WTC11 (cell line): Measurements from ENCODE around the gene TLCD3B. TPM values are rescaled to one million over a fixed set of nuclear protein-coding genes. Genes with fewer than 3 reads are reported as not detected.

Source experiments
- ATF1 ChIP-seq: sonication (generic); formaldehyde crosslinking; IDR thresholded peaks from 2 replicates; pipeline ENCODE4 v1.8.1; 2023; ENCODE audit warnings: mild to moderate bottlenecking, moderate library complexity, missing genetic modification reagents
- ATF3 ChIP-seq: sonication (generic); formaldehyde crosslinking; conservative IDR thresholded peaks from 2 replicates; pipeline ENCODE4 v1.8.1; 2022; ENCODE audit warnings: mild to moderate bottlenecking, missing genetic modification reagents
- CBFB ChIP-seq: sonication (generic); formaldehyde crosslinking; IDR thresholded peaks from 2 replicates; pipeline ENCODE4 v1.8.1; 2022; ENCODE audit warnings: mild to moderate bottlenecking, low read depth, missing genetic modification reagents
- CDX4 ChIP-seq: fragments of 250-450 bp; sonication (Bioruptor Pico); IDR thresholded peaks from 2 replicates; pipeline ENCODE4 v1.9.0; 2021; ENCODE audit warnings: moderate library complexity, mild to moderate bottlenecking, inconsistent platforms, borderline replicate concordance
- CREB1 ChIP-seq: sonication (generic); formaldehyde crosslinking; IDR thresholded peaks from 2 replicates; pipeline ENCODE4 v1.8.0; 2023; ENCODE audit warnings: mild to moderate bottlenecking, missing genetic modification reagents
- E2F4 ChIP-seq: sonication (generic); formaldehyde crosslinking; IDR thresholded peaks from 2 replicates; pipeline ENCODE4 v1.8.1; 2022; ENCODE audit warnings: low read depth, mild to moderate bottlenecking, moderate library complexity, missing genetic modification reagents, borderline replicate concordance
- ERG ChIP-seq: fragments of 250-450 bp; sonication (Bioruptor Pico); IDR thresholded peaks from 2 replicates; pipeline ENCODE4 v1.8.0; 2021; ENCODE audit warnings: mild to moderate bottlenecking
- GABPB1 ChIP-seq: sonication (generic); formaldehyde crosslinking; IDR thresholded peaks from 2 replicates; pipeline ENCODE4 v1.8.1; 2023; ENCODE audit warnings: mild to moderate bottlenecking, missing genetic modification reagents
- GTF2I ChIP-seq: fragments of 250-450 bp; sonication (Bioruptor Pico); conservative IDR thresholded peaks from 2 replicates; pipeline ENCODE4 v1.4.0; 2021; ENCODE audit warnings: mild to moderate bottlenecking
- HMGXB4 ChIP-seq: sonication (generic); formaldehyde crosslinking; IDR thresholded peaks from 2 replicates; pipeline ENCODE4 v1.8.1; 2023; ENCODE audit warnings: mild to moderate bottlenecking, moderate library complexity, missing genetic modification reagents
- MAX ChIP-seq: sonication (generic); formaldehyde crosslinking; IDR thresholded peaks from 2 replicates; pipeline ENCODE4 v1.8.0; 2022; ENCODE audit warnings: mild to moderate bottlenecking, missing genetic modification reagents
- NR1H2 ChIP-seq: sonication (generic); formaldehyde crosslinking; IDR thresholded peaks from 2 replicates; pipeline ENCODE4 v1.9.0; 2021; ENCODE audit warnings: mild to moderate bottlenecking, moderate library complexity, missing genetic modification reagents
- NR2C2 ChIP-seq: sonication (generic); formaldehyde crosslinking; IDR thresholded peaks from 2 replicates; pipeline ENCODE4 v1.8.0; 2022; ENCODE audit warnings: mild to moderate bottlenecking, missing genetic modification reagents
- OVOL2 ChIP-seq: fragments of 250-450 bp; sonication (Bioruptor Pico); IDR thresholded peaks from 2 replicates; pipeline ENCODE4 v1.9.0; 2021; ENCODE audit warnings: mild to moderate bottlenecking, borderline replicate concordance
- RELA ChIP-seq: sonication (generic); formaldehyde crosslinking; IDR thresholded peaks from 2 replicates; pipeline ENCODE4 v1.8.1; 2022; ENCODE audit warnings: missing genetic modification reagents, mild to moderate bottlenecking, borderline replicate concordance
- TP53 ChIP-seq: sonication (generic); formaldehyde crosslinking; IDR thresholded peaks from 2 replicates; pipeline ENCODE4 v1.8.1; 2023; ENCODE audit warnings: mild to moderate bottlenecking, missing genetic modification reagents
- ZNF232 ChIP-seq: sonication (generic); formaldehyde crosslinking; IDR thresholded peaks from 2 replicates; pipeline ENCODE4 v1.8.0; 2022; ENCODE audit warnings: mild to moderate bottlenecking, missing genetic modification reagents
- ZNF317 ChIP-seq: sonication (generic); formaldehyde crosslinking; IDR thresholded peaks from 2 replicates; pipeline ENCODE4 v1.8.1; 2023; ENCODE audit warnings: low read depth, mild to moderate bottlenecking, moderate library complexity, missing genetic modification reagents, borderline replicate concordance
- ZNF532 ChIP-seq: fragments of 250-450 bp; sonication (Bioruptor Pico); IDR thresholded peaks from 2 replicates; pipeline ENCODE4 v1.9.0; 2021; ENCODE audit warnings: mild to moderate bottlenecking, borderline replicate concordance
- ZNF671 ChIP-seq: fragments of 250-450 bp; sonication (Bioruptor Pico); IDR thresholded peaks from 2 replicates; pipeline ENCODE4 v1.8.0; 2021; ENCODE audit warnings: mild to moderate bottlenecking
- total RNA-seq: library from RNA; stranded (reverse); gene quantifications from 3 replicates; pipeline ENCODE4 v1.2.3, GENCODE V29; 2021
- TF ChIP-seq, protein P1 (sequence below): sonication (generic); formaldehyde crosslinking; IDR thresholded peaks from 2 replicates; pipeline ENCODE4 v1.8.1; 2023; ENCODE audit warnings: mild to moderate bottlenecking, missing genetic modification reagents
- TF ChIP-seq, protein P2 (sequence below): sonication (generic); formaldehyde crosslinking; IDR thresholded peaks from 2 replicates; pipeline ENCODE4 v1.8.1; 2022; ENCODE audit warnings: mild to moderate bottlenecking, missing genetic modification reagents, moderate library complexity, borderline replicate concordance
- TF ChIP-seq, protein P3 (sequence below): sonication (generic); formaldehyde crosslinking; IDR thresholded peaks from 2 replicates; pipeline ENCODE4 v1.8.0; 2023; ENCODE audit warnings: missing genetic modification reagents

Gene TLCD3B
- total RNA-seq, 1 experiment from 2014 or later, result 28.1 TPM

DNA sequence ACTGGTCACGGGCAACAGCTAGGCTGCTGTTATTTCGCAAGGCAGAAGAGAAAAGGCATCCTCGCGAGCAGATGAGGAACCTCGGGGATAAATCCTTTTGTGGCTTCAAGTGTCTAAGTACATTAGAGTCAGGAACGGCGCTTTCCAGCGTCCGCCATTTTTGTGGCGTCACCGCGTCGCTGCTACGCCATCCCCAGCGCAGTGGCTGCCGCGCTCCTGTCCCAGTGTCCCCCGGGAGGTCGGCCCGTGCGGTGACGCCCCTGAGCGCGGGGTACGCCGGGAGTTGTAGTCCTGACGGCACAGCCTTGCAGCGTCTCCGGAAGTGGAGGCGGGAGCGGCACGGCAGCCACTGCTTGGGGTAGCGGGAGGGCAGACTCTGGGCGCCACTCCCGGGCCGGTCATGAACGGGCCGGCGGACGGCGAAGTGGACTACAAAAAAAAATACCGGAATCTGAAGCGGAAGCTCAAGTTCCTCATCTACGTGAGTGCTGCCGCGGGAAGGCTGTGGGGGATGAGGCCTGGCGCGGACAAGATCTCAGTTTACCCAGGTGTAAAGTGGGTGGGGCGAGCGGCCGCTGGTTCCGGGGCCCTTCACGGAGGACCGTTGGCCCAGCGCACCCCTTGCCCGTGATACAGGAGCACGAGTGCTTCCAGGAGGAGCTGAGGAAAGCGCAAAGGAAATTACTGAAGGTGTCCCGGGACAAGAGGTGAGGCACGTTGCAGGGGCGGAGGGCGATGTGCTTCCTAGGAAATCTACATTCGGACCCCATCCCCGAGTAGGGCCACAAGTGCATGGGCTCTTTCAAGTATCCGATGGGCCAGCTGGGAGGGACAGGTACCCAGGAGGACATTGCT is 34.9 kb downstream of the TLCD3B start, which contains the start of gene INO80E (continued):
- TF ChIP-seq ERG (CRISPR knock-in tag), result no peak
- TF ChIP-seq CDX4, result no peak
- TF ChIP-seq MAX, result peak; percentile 11; the same call in 1 of the 2 replicates
- TF ChIP-seq, protein P1, sequence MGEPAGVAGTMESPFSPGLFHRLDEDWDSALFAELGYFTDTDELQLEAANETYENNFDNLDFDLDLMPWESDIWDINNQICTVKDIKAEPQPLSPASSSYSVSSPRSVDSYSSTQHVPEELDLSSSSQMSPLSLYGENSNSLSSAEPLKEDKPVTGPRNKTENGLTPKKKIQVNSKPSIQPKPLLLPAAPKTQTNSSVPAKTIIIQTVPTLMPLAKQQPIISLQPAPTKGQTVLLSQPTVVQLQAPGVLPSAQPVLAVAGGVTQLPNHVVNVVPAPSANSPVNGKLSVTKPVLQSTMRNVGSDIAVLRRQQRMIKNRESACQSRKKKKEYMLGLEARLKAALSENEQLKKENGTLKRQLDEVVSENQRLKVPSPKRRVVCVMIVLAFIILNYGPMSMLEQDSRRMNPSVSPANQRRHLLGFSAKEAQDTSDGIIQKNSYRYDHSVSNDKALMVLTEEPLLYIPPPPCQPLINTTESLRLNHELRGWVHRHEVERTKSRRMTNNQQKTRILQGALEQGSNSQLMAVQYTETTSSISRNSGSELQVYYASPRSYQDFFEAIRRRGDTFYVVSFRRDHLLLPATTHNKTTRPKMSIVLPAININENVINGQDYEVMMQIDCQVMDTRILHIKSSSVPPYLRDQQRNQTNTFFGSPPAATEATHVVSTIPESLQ, result no peak
- TF ChIP-seq ATF1 (CRISPR knock-in tag), result no peak; the same call in 1 of the 2 replicates
- TF ChIP-seq ZNF532 (CRISPR knock-in tag), result no peak
- TF ChIP-seq E2F4 (CRISPR knock-in tag), result no peak
- no peak for TF ChIP-seq CBFB (CRISPR knock-in tag)
- TF ChIP-seq ATF3 (CRISPR knock-in tag), result no peak
- no peak for TF ChIP-seq RELA
- no peak for TF ChIP-seq ZNF317 (CRISPR knock-in tag)
- peak; percentile 87; the same call in 1 of the 2 replicates for TF ChIP-seq GTF2I
- no peak for TF ChIP-seq TP53
- TF ChIP-seq, protein P2, sequence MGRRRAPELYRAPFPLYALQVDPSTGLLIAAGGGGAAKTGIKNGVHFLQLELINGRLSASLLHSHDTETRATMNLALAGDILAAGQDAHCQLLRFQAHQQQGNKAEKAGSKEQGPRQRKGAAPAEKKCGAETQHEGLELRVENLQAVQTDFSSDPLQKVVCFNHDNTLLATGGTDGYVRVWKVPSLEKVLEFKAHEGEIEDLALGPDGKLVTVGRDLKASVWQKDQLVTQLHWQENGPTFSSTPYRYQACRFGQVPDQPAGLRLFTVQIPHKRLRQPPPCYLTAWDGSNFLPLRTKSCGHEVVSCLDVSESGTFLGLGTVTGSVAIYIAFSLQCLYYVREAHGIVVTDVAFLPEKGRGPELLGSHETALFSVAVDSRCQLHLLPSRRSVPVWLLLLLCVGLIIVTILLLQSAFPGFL (CRISPR knock-in tag), result 0 out of 2 replicates have a peak, but pooled peaks have one; percentile 38
- peak; percentile 56; the same call in 1 of the 2 replicates for TF ChIP-seq HMGXB4 (CRISPR knock-in tag)
- TF ChIP-seq NR1H2, result no peak
- TF ChIP-seq, protein P3, sequence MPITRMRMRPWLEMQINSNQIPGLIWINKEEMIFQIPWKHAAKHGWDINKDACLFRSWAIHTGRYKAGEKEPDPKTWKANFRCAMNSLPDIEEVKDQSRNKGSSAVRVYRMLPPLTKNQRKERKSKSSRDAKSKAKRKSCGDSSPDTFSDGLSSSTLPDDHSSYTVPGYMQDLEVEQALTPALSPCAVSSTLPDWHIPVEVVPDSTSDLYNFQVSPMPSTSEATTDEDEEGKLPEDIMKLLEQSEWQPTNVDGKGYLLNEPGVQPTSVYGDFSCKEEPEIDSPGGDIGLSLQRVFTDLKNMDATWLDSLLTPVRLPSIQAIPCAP (CRISPR knock-in tag), result no peak
- TF ChIP-seq ZNF671 (CRISPR knock-in tag), result no peak
- no peak for TF ChIP-seq CREB1 (CRISPR knock-in tag)
- peak; percentile 89 for TF ChIP-seq GABPB1 (CRISPR knock-in tag)
- TF ChIP-seq NR2C2, result no peak
- no peak for TF ChIP-seq OVOL2 (CRISPR knock-in tag)
- no peak for TF ChIP-seq ZNF232
